Measurements from ENCODE around the gene CXCL10. TPM values are rescaled to one million over a fixed set of nuclear protein-coding genes. Genes with fewer than 3 reads are reported as not detected.

CXCL10 gene
- total and polyA plus RNA-seq, 2 donors (not counting 1 experiment from before 2014, with no cell fraction given), result 0.07 to 0.33 TPM

GRCh38 chr4:76009311-76009710 lies 14.0 kb downstream of the CXCL10 start:
- no peaks in the 10 kb centered on the region for H4K20me1 ChIP-seq (ENCODE audit: control insufficient read depth, extremely low read depth, insufficient read depth, low read length)
- DNase-seq (ENCODE audit: low read depth in 2 of 2), result no peak
- H3K9me3 ChIP-seq (ENCODE audit: control insufficient read depth, insufficient read depth, low read depth, low read length), result no peaks in the 10 kb centered on the region
- no peaks in the 10 kb centered on the region for H3K79me2 ChIP-seq (ENCODE audit: control insufficient read depth, insufficient read depth, low read length)
- H3K27me3 ChIP-seq (ENCODE audit: control insufficient read depth, insufficient read depth, low read length), result no peaks in the 10 kb centered on the region
- peaks cover 6% of the 10 kb centered on the region for H3K4me1 ChIP-seq (ENCODE audit: control insufficient read depth, extremely low read depth, insufficient read depth, low read length)
- no peak overlapping the region for H3K9ac ChIP-seq (ENCODE audit: insufficient read depth, low read length)
- no peak overlapping the region for H3K4me2 ChIP-seq (ENCODE audit: extremely low read depth, insufficient read depth, low read length)
- H3K4me3 ChIP-seq (replicated peaks in 1 of 4; ENCODE audit: control extremely low read depth in 1 of 4, insufficient read depth in 1 of 4, low read depth in 3 of 4, low read length in 4 of 4), result no peak overlapping the region
- H3K36me3 ChIP-seq (ENCODE audit: control insufficient read depth, insufficient read depth, low read length), result no peaks in the 10 kb centered on the region
- H3K27ac ChIP-seq (ENCODE audit: insufficient read depth, low read length), result no peak overlapping the region
- no peak for TF ChIP-seq CTCF (conservative IDR thresholded peaks at IDR 0.05 in 1 of 2, IDR thresholded peaks at IDR 0.05 in 1 of 2; ENCODE audit: low read depth in 1 of 2, low read length in 2 of 2)
- no peak for TF ChIP-seq EZH2 (IDR thresholded peaks at IDR 0.05; ENCODE audit: low read length, missing control alignments)
- no peak overlapping the region for H2AFZ ChIP-seq (ENCODE audit: low read length)

DNA sequence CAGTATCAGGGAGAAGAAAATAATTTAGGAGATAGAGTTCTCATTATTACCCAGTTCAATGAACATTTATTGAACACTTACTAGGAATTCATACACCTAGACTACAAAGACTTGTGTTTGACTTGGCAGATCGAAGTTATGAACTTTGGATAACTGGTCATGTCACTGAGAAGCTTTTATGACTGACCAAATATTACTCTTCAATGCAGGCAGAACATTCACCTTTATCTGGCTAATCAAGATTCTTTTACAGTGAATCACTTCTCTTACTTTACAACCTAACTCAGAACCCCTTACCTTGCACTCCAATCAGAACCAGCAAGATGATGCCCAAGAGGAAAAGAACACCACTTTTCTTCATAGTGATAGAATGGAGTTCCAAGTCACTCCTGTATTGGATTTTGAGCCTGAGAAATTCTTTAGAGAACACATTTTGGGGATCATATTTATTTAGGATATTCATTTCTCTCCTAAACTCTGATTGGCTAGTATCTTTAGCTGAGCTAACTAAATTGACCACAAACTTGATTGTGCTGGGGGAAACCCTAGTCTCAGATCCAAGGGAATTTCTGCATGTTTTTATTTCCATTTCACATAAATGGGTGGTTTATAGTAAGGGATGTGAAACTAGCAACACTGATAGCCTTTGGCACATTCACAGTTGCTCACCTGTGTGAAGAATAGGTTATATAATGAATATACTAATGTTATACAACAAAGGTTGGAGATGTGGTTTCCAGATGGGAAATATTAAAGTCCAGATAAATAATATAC lies 16.0 kb downstream of the CXCL10 start, which contains the start of gene CXCL9:
TSS of gene CXCL9 (minus strand) at position 421 of the 774 bp plus-strand sequence. CDS start at position 361, 60 bp downstream.
- no peak for TF ChIP-seq CTCF (conservative IDR thresholded peaks at IDR 0.05 in 1 of 2, IDR thresholded peaks at IDR 0.05 in 1 of 2; ENCODE audit: low read depth in 1 of 2, low read length in 2 of 2)
- no peak for TF ChIP-seq EZH2 (IDR thresholded peaks at IDR 0.05; ENCODE audit: low read length, missing control alignments)
- Histone ChIP-seq H3K4me3 (replicated peaks in 1 of 4; ENCODE audit: control extremely low read depth in 1 of 4, insufficient read depth in 1 of 4, low read depth in 3 of 4, low read length in 4 of 4) (no peak within 1 kb of the TSS), H3K27ac (ENCODE audit: insufficient read depth, low read length) (no peak within 1 kb of the TSS)

GRCh38 chr4:76003620-76004019 lies 19.7 kb downstream of the CXCL10 start:
- no peak overlapping the region for H2AFZ ChIP-seq (ENCODE audit: low read length)
- no peak overlapping the region for H3K4me2 ChIP-seq (ENCODE audit: extremely low read depth, insufficient read depth, low read length)
- no peaks in the 10 kb centered on the region for H4K20me1 ChIP-seq (ENCODE audit: control insufficient read depth, extremely low read depth, insufficient read depth, low read length)
- TF ChIP-seq EZH2 (IDR thresholded peaks at IDR 0.05; ENCODE audit: low read length, missing control alignments) (no peak), CTCF (conservative IDR thresholded peaks at IDR 0.05 in 1 of 2, IDR thresholded peaks at IDR 0.05 in 1 of 2; ENCODE audit: low read depth in 1 of 2, low read length in 2 of 2) (no peak)
- H3K9ac ChIP-seq (ENCODE audit: insufficient read depth, low read length), result no peak overlapping the region
- no peaks in the 10 kb centered on the region for H3K27me3 ChIP-seq (ENCODE audit: control insufficient read depth, insufficient read depth, low read length)
- H3K9me3 ChIP-seq (ENCODE audit: control insufficient read depth, insufficient read depth, low read depth, low read length), result no peaks in the 10 kb centered on the region
- DNase-seq (ENCODE audit: low read depth in 2 of 2), result no peak
- H3K4me3 ChIP-seq (replicated peaks in 1 of 4; ENCODE audit: control extremely low read depth in 1 of 4, insufficient read depth in 1 of 4, low read depth in 3 of 4, low read length in 4 of 4), result no peak overlapping the region
- H3K27ac ChIP-seq (ENCODE audit: insufficient read depth, low read length), result no peak overlapping the region
- no peaks in the 10 kb centered on the region for H3K4me1 ChIP-seq (ENCODE audit: control insufficient read depth, extremely low read depth, insufficient read depth, low read length)
- no peaks in the 10 kb centered on the region for H3K36me3 ChIP-seq (ENCODE audit: control insufficient read depth, insufficient read depth, low read length)
- H3K79me2 ChIP-seq (ENCODE audit: control insufficient read depth, insufficient read depth, low read length), result no peaks in the 10 kb centered on the region

More for the DNA sequence above, 16.0 kb downstream of the CXCL10 start, which contains the start of gene CXCL9:
- H2AFZ ChIP-seq (ENCODE audit: low read length), result no peak within 1 kb of the TSS
- no peaks in the 10 kb centered on the region for H3K9me3 ChIP-seq (ENCODE audit: control insufficient read depth, insufficient read depth, low read depth, low read length)
- H4K20me1 ChIP-seq (ENCODE audit: control insufficient read depth, extremely low read depth, insufficient read depth, low read length), result no peaks in the 10 kb centered on the region
- no peaks in the 10 kb centered on the region for H3K36me3 ChIP-seq (ENCODE audit: control insufficient read depth, insufficient read depth, low read length)
- no peak for DNase-seq (ENCODE audit: low read depth in 2 of 2)
- H3K79me2 ChIP-seq (ENCODE audit: control insufficient read depth, insufficient read depth, low read length), result no peaks in the 10 kb centered on the region
- no peak within 1 kb of the TSS for H3K9ac ChIP-seq (ENCODE audit: insufficient read depth, low read length)
- no peaks in the 10 kb centered on the region for H3K27me3 ChIP-seq (ENCODE audit: control insufficient read depth, insufficient read depth, low read length)
- H3K4me1 ChIP-seq (ENCODE audit: control insufficient read depth, extremely low read depth, insufficient read depth, low read length), result peaks cover 4% of the 10 kb centered on the region
- H3K4me2 ChIP-seq (ENCODE audit: extremely low read depth, insufficient read depth, low read length), result no peak within 1 kb of the TSS

Data from fibroblast of lung (primary cell).